CD14-positive monocyte (primary cell): ENCODE measurements around the gene TMEM30B. TPM values are rescaled to one million over a fixed set of nuclear protein-coding genes. Genes with fewer than 3 reads are reported as not detected.

ENCODE experiments used
- DNase-seq, 3 donors: peaks; one replicate each; pipeline ENCODE4 v3.0.0-alpha.2; 2011 to 2022
- H2AFZ ChIP-seq: 2 replicates; pipeline ENCODE4 v1.6.0; 2012; ENCODE audit warnings: mild to moderate bottlenecking, low read depth, low read length, inconsistent platforms; ENCODE audit not compliant: insufficient read depth, poor library complexity, severe bottlenecking
- H3K27ac ChIP-seq, 2 donors: 1 replicate in 1 of 2; 2 replicates in 1 of 2; pipeline ENCODE4 v1.5.1; 2012 to 2013; ENCODE audit warnings: low read length in 2 of 2, control low read depth in 1 of 2, inconsistent platforms in 1 of 2, low read depth in 1 of 2, mild to moderate bottlenecking in 1 of 2
- H3K27me3 ChIP-seq, 2 donors: one replicate each; pipeline versions ENCODE4 v1.6.0 to v1.6.1; 2011 to 2013; ENCODE audit warnings: low read length in 2 of 2; ENCODE audit not compliant: control insufficient read depth in 2 of 2, insufficient read depth in 2 of 2
- H3K36me3 ChIP-seq, 2 donors: replicated peaks in 1 of 2; 1 replicate in 1 of 2; 2 replicates in 1 of 2; pipeline versions ENCODE4 v1.5.1 to v1.6.1; 2012 to 2013; ENCODE audit warnings: low read length in 2 of 2, control low read depth in 1 of 2, inconsistent platforms in 1 of 2, mild to moderate bottlenecking in 1 of 2; ENCODE audit not compliant: insufficient read depth in 2 of 2, control insufficient read depth in 1 of 2
- H3K4me1 ChIP-seq, 2 donors: 1 replicate in 1 of 2; 2 replicates in 1 of 2; pipeline versions ENCODE4 v1.5.1 to v1.6.1; 2012 to 2013; ENCODE audit warnings: low read length in 2 of 2, control low read depth in 1 of 2, inconsistent platforms in 1 of 2, mild to moderate bottlenecking in 1 of 2, moderate library complexity in 1 of 2; ENCODE audit not compliant: insufficient read depth in 2 of 2, control insufficient read depth in 1 of 2
- H3K4me2 ChIP-seq: replicated peaks from 2 replicates; pipeline ENCODE3; 2012; ENCODE audit warnings: low read length, moderate library complexity, mild to moderate bottlenecking; ENCODE audit not compliant: poor library complexity, severe bottlenecking; ENCODE audit errors: extremely low read depth
- H3K4me3 ChIP-seq, 3 experiments: fragments of 200-600 bp in 1 of 3; sonication (generic) in 1 of 3; replicated peaks in 1 of 3; 1 replicate in 2 of 3; 2 replicates in 1 of 3; pipeline ENCODE4 v1.5.1; 2011 to 2013; ENCODE audit warnings: low read length in 3 of 3, mild to moderate bottlenecking in 3 of 3, control low read depth in 2 of 3, low read depth in 2 of 3, inconsistent platforms in 1 of 3, moderate library complexity in 1 of 3
- H3K79me2 ChIP-seq: 2 replicates; pipeline ENCODE4 v1.6.0; 2012; ENCODE audit warnings: mild to moderate bottlenecking, control low read depth, inconsistent platforms, low read length, moderate library complexity; ENCODE audit not compliant: insufficient read depth
- H3K9ac ChIP-seq: 2 replicates; pipeline ENCODE4 v1.6.0; 2017; ENCODE audit warnings: low read length, mild to moderate bottlenecking; ENCODE audit not compliant: insufficient read depth, poor library complexity, severe bottlenecking
- H3K9me3 ChIP-seq, 2 donors: replicated peaks in 1 of 2; 1 replicate in 1 of 2; 2 replicates in 1 of 2; pipeline versions ENCODE4 v1.5.1 to v1.6.1; 2012 to 2013; ENCODE audit warnings: low read length in 2 of 2, control low read depth in 1 of 2; ENCODE audit not compliant: control insufficient read depth in 1 of 2, insufficient read depth in 1 of 2
- H4K20me1 ChIP-seq: 2 replicates; pipeline ENCODE4 v1.6.0; 2012; ENCODE audit warnings: mild to moderate bottlenecking, low read length, control low read depth, moderate library complexity; ENCODE audit not compliant: insufficient read depth
- H3K27ac Mint-ChIP-seq, 7 donors: one replicate each; pipeline ENCODE4 v1.8.0; 2020; ENCODE audit warnings: mild to moderate bottlenecking in 7 of 7, mixed read lengths in 7 of 7, moderate library complexity in 6 of 7, inconsistent platforms in 2 of 7
- H3K27me3 Mint-ChIP-seq, 3 donors: one replicate each; pipeline ENCODE4 v1.8.0; 2021 to 2022; ENCODE audit warnings: low read depth in 3 of 3, mild to moderate bottlenecking in 3 of 3, mixed read lengths in 3 of 3, moderate library complexity in 3 of 3, inconsistent platforms in 1 of 3
- H3K36me3 Mint-ChIP-seq, 2 donors: one replicate each; pipeline ENCODE4 v1.8.0; 2020; ENCODE audit warnings: mixed read lengths in 2 of 2, inconsistent platforms in 1 of 2, mild to moderate bottlenecking in 1 of 2
- H3K4me1 Mint-ChIP-seq: one replicate; pipeline ENCODE4 v1.8.0; 2020; ENCODE audit warnings: mild to moderate bottlenecking, mixed read lengths
- H3K4me3 Mint-ChIP-seq, 2 donors: one replicate each; pipeline ENCODE4 v1.8.0; 2020; ENCODE audit warnings: mild to moderate bottlenecking in 2 of 2, mixed read lengths in 2 of 2, moderate library complexity in 1 of 2
- H3K9me3 Mint-ChIP-seq, 7 donors: one replicate each; pipeline ENCODE4 v1.8.0; 2020 to 2022; ENCODE audit warnings: mixed read lengths in 7 of 7, mild to moderate bottlenecking in 6 of 7, moderate library complexity in 6 of 7, inconsistent platforms in 2 of 7
- CTCF ChIP-seq: fragments of 200-600 bp; IDR thresholded peaks from one replicate; pipeline ENCODE4 v1.8.0; 2022; ENCODE audit warnings: antibody characterized with exemption, mild to moderate bottlenecking
- WGBS: methylation state at CpG from one replicate; pipeline ENCODE4 v1.1.5; 2013; ENCODE audit warnings: missing lambda C conversion rate; ENCODE audit not compliant: insufficient coverage; 5-methylcytosine and 5-hydroxymethylcytosine counted together
- intact Hi-C, 2 donors: fragments of 100-400 bp; cut with micrococcal nuclease; formaldehyde crosslinking; loops; one replicate each; pipeline versions ENCODE4 v1.15.0 to v1.15.1; 2023
- polyA plus RNA-seq, 3 donors: library from polyadenylated mRNA; depleted of rRNA in 1 of 3; unstranded in 2 of 3; stranded (reverse) in 1 of 3; fragments of 300-500 nt in 2 of 3; fragments of >200 nt in 1 of 3; fragmentation: Illumina TruSeq in 2 of 3; gene quantifications; 1 replicate in 2 of 3; 2 replicates in 1 of 3; pipeline ENCODE4 v1.2.3, GENCODE V29; 2012 to 2021

TMEM30B gene
- polyA plus RNA-seq, 3 donors = not detected

GRCh38 chr14:61298824-61299223, 17.7 kb upstream of the TMEM30B start:
- H3K36me3 ChIP-seq = no peaks in the 10 kb centered on the region
- no peak overlapping the region for H3K9ac ChIP-seq
- Mint-ChIP-seq H3K27me3 (peaks cover 2 to 3% (median 3%) of the 10 kb centered on the region in 3 donors), H3K4me1 (no peaks in the 10 kb centered on the region), H3K36me3 (no peaks in the 10 kb centered on the region), H3K4me3 (no peak overlapping the region), H3K9me3 (no peaks in the 10 kb centered on the region), H3K27ac (no peak overlapping the region)
- H3K9me3 ChIP-seq = no peaks in the 10 kb centered on the region
- DNase-seq = no peak
- no peaks in the 10 kb centered on the region for H3K4me1 ChIP-seq
- H3K27me3 ChIP-seq = no peaks in the 10 kb centered on the region
- intact Hi-C loops = loop anchor here (5.0 to 10.0 kb wide), 3 partner anchors 126 to 538 kb away; no protein-coding TSS in a partner anchor
- no peak for TF ChIP-seq CTCF
- H3K27ac ChIP-seq = no peak overlapping the region
- H4K20me1 ChIP-seq = no peaks in the 10 kb centered on the region
- no CpG with 5 or more reads among the region's 3 CpGs for WGBS
- H3K4me3 ChIP-seq = no peak overlapping the region
- peak overlapping the region; percentile 13 for H2AFZ ChIP-seq
- H3K79me2 ChIP-seq = no peaks in the 10 kb centered on the region
- no peak overlapping the region for H3K4me2 ChIP-seq

- no peak overlapping the region for H3K4me3 Mint-ChIP-seq
- H2AFZ ChIP-seq = no peak overlapping the region
Measured at GRCh38 chr14:61297581-61297980, 16.4 kb upstream of the TMEM30B start.

More at GRCh38 chr14:61297581-61297980, 16.4 kb upstream of the TMEM30B start:
- H3K4me1 Mint-ChIP-seq = no peaks in the 10 kb centered on the region
- H3K27me3 Mint-ChIP-seq = peaks cover 2 to 6% (median 3%) of the 10 kb centered on the region in 3 donors
- Histone ChIP-seq H3K27me3 (no peaks in the 10 kb centered on the region), H3K79me2 (no peaks in the 10 kb centered on the region), H3K27ac (no peak overlapping the region), H4K20me1 (no peaks in the 10 kb centered on the region), H3K9ac (no peak overlapping the region), H3K9me3 (no peaks in the 10 kb centered on the region), H3K4me3 (no peak overlapping the region), H3K36me3 (no peaks in the 10 kb centered on the region), H3K4me2 (no peak overlapping the region), H3K4me1 (no peaks in the 10 kb centered on the region)
- H3K9me3 Mint-ChIP-seq = no peaks in the 10 kb centered on the region
- no peaks in the 10 kb centered on the region for H3K36me3 Mint-ChIP-seq
- no peak for TF ChIP-seq CTCF
- intact Hi-C loops = loop anchor here (5.0 to 10.0 kb wide), 3 partner anchors 127 to 540 kb away; no protein-coding TSS in a partner anchor
- no peak for DNase-seq
- WGBS = 93% methylated on average over 3 of the region's 6 CpGs
- H3K27ac Mint-ChIP-seq = no peak overlapping the region
